CD4-positive, alpha-beta T cell (primary cell): ENCODE data around the gene ADGRG6. TPM values are rescaled to one million over a fixed set of nuclear protein-coding genes. Genes with fewer than 3 reads are reported as not detected.

ENCODE experiments used
- ATAC-seq: fragments of 200-7000 bp; cut with Tn5 transposase; one replicate; pipeline ENCODE4 v1.10.0; 2022; ENCODE audit warnings: mild to moderate bottlenecking; ENCODE audit not compliant: poor library complexity
- CTCF ChIA-PET: fragments of 350-600 bp; sonication (Branson Sonifier 250); formaldehyde crosslinking; loops from one replicate; lab custom pipeline; 2021; ENCODE audit warnings: antibody characterized with exemption, inconsistent platforms; lab: Charles Lee
- POLR2A ChIA-PET: fragments of 350-600 bp; sonication (Branson Sonifier 250); formaldehyde crosslinking; loops from one replicate; lab custom pipeline; 2021; ENCODE audit warnings: antibody characterized with exemption, inconsistent platforms; lab: Charles Lee
- DNase-seq, 14 experiments: peaks; one replicate each; pipeline ENCODE4 v3.0.0-alpha.2; 2013 to 2020; ENCODE audit warnings: mixed read lengths in 2 of 14
- H3K27ac ChIP-seq, 2 donors: one replicate each; pipeline versions ENCODE4 v1.5.1 to v1.7.0; 2013; ENCODE audit warnings: low read length in 2 of 2, low read depth in 1 of 2, mild to moderate bottlenecking in 1 of 2
- H3K27me3 ChIP-seq, 2 experiments: 1 replicate in 1 of 2; 2 replicates in 1 of 2; pipeline versions ENCODE4 v1.6.1 to v1.7.0; 2013; ENCODE audit warnings: low read length in 2 of 2, control low read depth in 1 of 2, mild to moderate bottlenecking in 1 of 2, moderate library complexity in 1 of 2; ENCODE audit not compliant: insufficient read depth in 2 of 2, control insufficient read depth in 1 of 2
- H3K36me3 ChIP-seq: one replicate; pipeline ENCODE4 v1.6.1; 2013; ENCODE audit warnings: low read length, control low read depth; ENCODE audit not compliant: insufficient read depth
- H3K4me1 ChIP-seq: one replicate; pipeline ENCODE4 v1.6.1; 2013; ENCODE audit warnings: low read length, control low read depth; ENCODE audit not compliant: insufficient read depth
- H3K4me3 ChIP-seq: one replicate; pipeline ENCODE4 v1.5.1; 2013; ENCODE audit warnings: mild to moderate bottlenecking, low read length, moderate library complexity
- H3K9me3 ChIP-seq, 2 experiments: 1 replicate in 1 of 2; 2 replicates in 1 of 2; pipeline versions ENCODE4 v1.6.1 to v1.7.0; 2013; ENCODE audit warnings: low read length in 2 of 2, mild to moderate bottlenecking in 2 of 2, control low read depth in 1 of 2, moderate library complexity in 1 of 2; ENCODE audit not compliant: control insufficient read depth in 1 of 2, insufficient read depth in 1 of 2
- H3K27ac Mint-ChIP-seq: one replicate; pipeline ENCODE4 v1.8.0; 2020; ENCODE audit warnings: mixed read lengths
- H3K27me3 Mint-ChIP-seq: one replicate; pipeline ENCODE4 v1.8.0; 2021; ENCODE audit warnings: mixed read lengths
- H3K36me3 Mint-ChIP-seq: one replicate; pipeline ENCODE4 v1.8.0; 2021; ENCODE audit warnings: low read depth, mixed read lengths
- H3K4me1 Mint-ChIP-seq: one replicate; pipeline ENCODE4 v1.8.0; 2021; ENCODE audit warnings: low read depth, mixed read lengths
- H3K4me3 Mint-ChIP-seq: one replicate; pipeline ENCODE4 v1.8.0; 2020; ENCODE audit warnings: mild to moderate bottlenecking, mixed read lengths
- H3K9me3 Mint-ChIP-seq: one replicate; pipeline ENCODE4 v1.8.0; 2020; ENCODE audit warnings: mixed read lengths
- intact Hi-C, 2 experiments: fragments of 100-400 bp; cut with DNase I in 1 of 2; cut with micrococcal nuclease in 1 of 2; formaldehyde crosslinking; loops; one replicate each; pipeline versions ENCODE4 v1.15.1 to v1.9.0; 2023 to 2025; cut with DNase I, micrococcal nuclease
- total RNA-seq, 174 experiments: library from RNA in 2 of 174; stranded (reverse) in 2 of 174; gene quantifications; one replicate each; pipeline ENCODE4 v1.2.3 and lab custom pipeline; 2021 to 2026
- TF ChIP-seq, protein P1 (sequence below): fragments of 200-600 bp; IDR thresholded peaks from one replicate; pipeline ENCODE4 v1.8.0; 2022; ENCODE audit warnings: antibody characterized with exemption, mild to moderate bottlenecking

The ADGRG6 gene
- total RNA-seq, 2 experiments from 2014 or later, result 0.31 to 0.63 TPM

DNA sequence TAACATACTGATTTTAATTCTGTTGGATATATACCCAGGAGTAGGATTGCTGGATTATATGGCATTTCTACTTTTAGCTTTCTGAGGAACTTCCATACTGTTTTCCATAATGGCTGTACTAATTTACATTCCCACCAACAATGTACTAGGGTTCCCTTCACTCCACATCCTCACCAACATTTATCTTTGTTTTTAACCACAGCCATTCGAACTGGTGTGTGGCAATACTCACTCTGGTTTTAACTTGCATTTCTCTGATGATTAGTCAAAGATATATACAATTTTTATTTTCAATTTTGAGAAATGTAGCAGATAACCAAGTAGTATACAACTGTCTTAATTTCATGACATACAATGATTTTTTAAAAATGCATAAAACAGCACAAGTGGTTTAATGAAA, 30.3 kb upstream of the ADGRG6 start:
- Mint-ChIP-seq H3K4me1 (no peaks in the 10 kb centered on the region), H3K27me3 (peaks cover 10% of the 10 kb centered on the region), H3K36me3 (no peaks in the 10 kb centered on the region), H3K4me3 (no peak overlapping the region), H3K27ac (no peak overlapping the region), H3K9me3 (no peaks in the 10 kb centered on the region)
- no peak overlapping the region for H3K27ac ChIP-seq
- ATAC-seq (no peak), DNase-seq (no peak)
- H3K27me3 ChIP-seq, result no peaks in the 10 kb centered on the region
- TF ChIP-seq, protein P1, sequence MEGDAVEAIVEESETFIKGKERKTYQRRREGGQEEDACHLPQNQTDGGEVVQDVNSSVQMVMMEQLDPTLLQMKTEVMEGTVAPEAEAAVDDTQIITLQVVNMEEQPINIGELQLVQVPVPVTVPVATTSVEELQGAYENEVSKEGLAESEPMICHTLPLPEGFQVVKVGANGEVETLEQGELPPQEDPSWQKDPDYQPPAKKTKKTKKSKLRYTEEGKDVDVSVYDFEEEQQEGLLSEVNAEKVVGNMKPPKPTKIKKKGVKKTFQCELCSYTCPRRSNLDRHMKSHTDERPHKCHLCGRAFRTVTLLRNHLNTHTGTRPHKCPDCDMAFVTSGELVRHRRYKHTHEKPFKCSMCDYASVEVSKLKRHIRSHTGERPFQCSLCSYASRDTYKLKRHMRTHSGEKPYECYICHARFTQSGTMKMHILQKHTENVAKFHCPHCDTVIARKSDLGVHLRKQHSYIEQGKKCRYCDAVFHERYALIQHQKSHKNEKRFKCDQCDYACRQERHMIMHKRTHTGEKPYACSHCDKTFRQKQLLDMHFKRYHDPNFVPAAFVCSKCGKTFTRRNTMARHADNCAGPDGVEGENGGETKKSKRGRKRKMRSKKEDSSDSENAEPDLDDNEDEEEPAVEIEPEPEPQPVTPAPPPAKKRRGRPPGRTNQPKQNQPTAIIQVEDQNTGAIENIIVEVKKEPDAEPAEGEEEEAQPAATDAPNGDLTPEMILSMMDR, result no peak
- no peaks in the 10 kb centered on the region for H3K36me3 ChIP-seq
- no peaks in the 10 kb centered on the region for H3K9me3 ChIP-seq
- no peak overlapping the region for H3K4me3 ChIP-seq
- POLR2A ChIA-PET, result no interaction called here
- H3K4me1 ChIP-seq, result no peaks in the 10 kb centered on the region
- intact Hi-C loops, result no loop called here
- CTCF ChIA-PET, result no interaction called here

DNA sequence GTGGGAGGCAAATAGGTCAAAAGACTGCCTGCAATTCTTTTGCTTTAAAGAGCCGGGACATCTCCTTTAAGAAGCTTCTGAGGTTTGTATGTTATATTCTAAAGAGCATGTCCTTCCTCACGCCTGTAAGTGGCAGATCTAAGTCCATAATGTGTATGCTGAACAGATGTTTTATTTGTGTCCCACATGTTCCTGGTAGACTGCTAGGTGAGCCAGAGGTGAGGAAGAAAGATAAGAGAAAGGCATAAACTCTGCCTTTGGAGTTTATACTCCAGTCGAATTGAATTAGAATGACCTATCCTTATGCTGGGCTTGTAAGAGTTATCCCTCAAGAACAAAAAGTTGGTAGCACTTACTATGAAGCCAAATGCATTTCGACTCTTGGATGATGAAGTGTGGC, 27.2 kb upstream of the ADGRG6 start:
- H3K27ac Mint-ChIP-seq, result no peak overlapping the region
- ATAC-seq (no peak), DNase-seq (no peak)
- Histone ChIP-seq H3K27me3 (no peaks in the 10 kb centered on the region), H3K4me3 (no peak overlapping the region), H3K36me3 (no peaks in the 10 kb centered on the region), H3K27ac (no peak overlapping the region), H3K4me1 (no peaks in the 10 kb centered on the region), H3K9me3 (no peaks in the 10 kb centered on the region)
- no peak overlapping the region for H3K4me3 Mint-ChIP-seq
- H3K36me3 Mint-ChIP-seq, result no peaks in the 10 kb centered on the region
- H3K9me3 Mint-ChIP-seq, result no peaks in the 10 kb centered on the region
- POLR2A ChIA-PET, result no interaction called here
- TF ChIP-seq, protein P1, result no peak
- CTCF ChIA-PET, result no interaction called here
- H3K4me1 Mint-ChIP-seq, result no peaks in the 10 kb centered on the region
- H3K27me3 Mint-ChIP-seq, result peaks cover 10% of the 10 kb centered on the region
- intact Hi-C loops, result no loop called here

DNA sequence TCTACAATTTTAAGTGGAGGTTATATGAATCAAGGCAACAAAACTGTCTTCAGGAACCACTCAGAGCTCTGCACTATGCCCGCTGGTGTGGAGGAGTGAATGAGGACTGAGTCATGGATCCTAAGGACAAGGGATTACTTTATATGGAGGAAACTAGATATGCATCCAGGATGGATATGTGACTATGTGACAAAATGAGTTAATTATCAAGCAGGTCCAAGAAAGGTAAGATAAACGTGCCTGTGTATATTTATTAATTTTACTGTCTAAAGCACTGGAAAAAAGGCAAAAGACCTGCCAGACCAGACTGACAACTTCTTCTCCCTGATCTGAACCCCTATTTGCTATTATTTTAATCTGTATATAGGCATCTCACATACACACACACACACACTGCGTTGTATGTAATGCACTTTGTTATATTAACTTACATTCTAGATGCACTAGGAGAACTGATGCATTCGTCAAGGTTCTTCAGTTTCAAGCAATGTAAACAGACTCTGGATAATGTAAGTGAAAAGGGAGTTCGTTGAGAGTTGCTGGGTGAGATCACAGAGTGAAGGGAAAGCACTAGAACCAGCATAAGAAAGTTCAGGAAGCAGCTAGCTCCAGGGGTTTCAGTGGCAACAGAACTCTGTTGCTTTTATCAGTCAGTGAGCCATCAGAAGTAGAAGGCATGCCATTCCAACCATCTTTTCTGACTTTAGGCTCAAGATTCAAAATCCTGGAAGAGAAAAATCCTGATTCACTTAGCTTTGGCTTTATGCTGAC, 26.4 kb upstream of the ADGRG6 start:
- no peak for DNase-seq
- CTCF ChIA-PET, result no interaction called here

More for the DNA sequence above, 26.4 kb upstream of the ADGRG6 start:
- intact Hi-C loops, result no loop called here
- TF ChIP-seq, protein P1, result no peak
- Mint-ChIP-seq H3K9me3 (no peaks in the 10 kb centered on the region), H3K36me3 (no peaks in the 10 kb centered on the region), H3K4me1 (no peaks in the 10 kb centered on the region), H3K27me3 (peaks cover 10% of the 10 kb centered on the region), H3K27ac (no peak overlapping the region), H3K4me3 (no peak overlapping the region)
- Histone ChIP-seq H3K27ac (no peak overlapping the region), H3K9me3 (peaks cover 0 to 1% of the 10 kb centered on the region in 2 experiments), H3K36me3 (no peaks in the 10 kb centered on the region), H3K27me3 (no peaks in the 10 kb centered on the region), H3K4me3 (no peak overlapping the region), H3K4me1 (no peaks in the 10 kb centered on the region)
- no peak for ATAC-seq
- POLR2A ChIA-PET, result no interaction called here
